Measurements from ENCODE around the gene CFAP58. TPM values are rescaled to one million over a fixed set of nuclear protein-coding genes. Genes with fewer than 3 reads are reported as not detected.
A peak's percentile ranks its signal among the peaks of the same experiment; 100 is the strongest.

Gene CFAP58
- total and polyA plus RNA-seq, 2 of the 13 experiments (the other 11 are each of a cell fraction or from before 2014, with no cell fraction given): 0.03 TPM; not detected in 1

DNA sequence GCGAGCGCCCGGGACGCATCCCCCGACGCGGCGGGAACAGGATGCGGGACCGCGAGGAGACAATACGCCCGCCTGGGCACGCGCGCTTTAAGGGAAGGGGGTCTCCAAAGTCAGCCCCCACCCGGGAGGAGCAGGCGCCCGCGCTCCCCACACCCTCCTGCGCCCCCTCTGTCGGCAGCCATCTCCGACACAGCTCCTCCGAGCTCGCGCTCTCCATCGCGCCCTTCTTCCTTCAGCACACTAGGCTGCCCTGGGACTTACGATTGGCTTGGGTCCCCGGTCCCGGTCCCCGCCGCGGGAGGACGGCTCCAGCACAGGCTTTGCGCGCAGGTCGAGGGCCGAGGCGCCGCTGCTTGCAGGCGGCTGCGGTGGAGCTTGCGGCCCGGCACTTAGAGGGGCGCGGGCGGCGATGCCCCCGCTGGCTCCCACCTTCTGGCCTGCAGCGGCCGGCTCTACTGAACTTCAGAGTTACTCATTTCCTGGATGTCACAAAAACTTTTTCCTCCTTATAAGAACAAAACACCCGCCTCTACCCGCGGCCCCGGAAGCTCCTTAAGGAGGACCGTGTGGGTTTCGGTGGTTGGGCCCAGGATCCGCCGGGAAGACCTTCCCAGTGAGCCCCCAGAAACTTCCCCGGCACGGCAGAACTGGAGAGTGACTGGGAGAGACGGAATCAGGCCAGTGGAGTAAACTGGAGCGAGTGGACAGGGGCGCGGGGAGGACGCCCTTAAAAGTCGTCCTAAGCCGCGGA lies 15.5 kb upstream of the CFAP58 start, which contains the start of gene ITPRIP (continued):
- TF ChIP-seq, protein P1, sequence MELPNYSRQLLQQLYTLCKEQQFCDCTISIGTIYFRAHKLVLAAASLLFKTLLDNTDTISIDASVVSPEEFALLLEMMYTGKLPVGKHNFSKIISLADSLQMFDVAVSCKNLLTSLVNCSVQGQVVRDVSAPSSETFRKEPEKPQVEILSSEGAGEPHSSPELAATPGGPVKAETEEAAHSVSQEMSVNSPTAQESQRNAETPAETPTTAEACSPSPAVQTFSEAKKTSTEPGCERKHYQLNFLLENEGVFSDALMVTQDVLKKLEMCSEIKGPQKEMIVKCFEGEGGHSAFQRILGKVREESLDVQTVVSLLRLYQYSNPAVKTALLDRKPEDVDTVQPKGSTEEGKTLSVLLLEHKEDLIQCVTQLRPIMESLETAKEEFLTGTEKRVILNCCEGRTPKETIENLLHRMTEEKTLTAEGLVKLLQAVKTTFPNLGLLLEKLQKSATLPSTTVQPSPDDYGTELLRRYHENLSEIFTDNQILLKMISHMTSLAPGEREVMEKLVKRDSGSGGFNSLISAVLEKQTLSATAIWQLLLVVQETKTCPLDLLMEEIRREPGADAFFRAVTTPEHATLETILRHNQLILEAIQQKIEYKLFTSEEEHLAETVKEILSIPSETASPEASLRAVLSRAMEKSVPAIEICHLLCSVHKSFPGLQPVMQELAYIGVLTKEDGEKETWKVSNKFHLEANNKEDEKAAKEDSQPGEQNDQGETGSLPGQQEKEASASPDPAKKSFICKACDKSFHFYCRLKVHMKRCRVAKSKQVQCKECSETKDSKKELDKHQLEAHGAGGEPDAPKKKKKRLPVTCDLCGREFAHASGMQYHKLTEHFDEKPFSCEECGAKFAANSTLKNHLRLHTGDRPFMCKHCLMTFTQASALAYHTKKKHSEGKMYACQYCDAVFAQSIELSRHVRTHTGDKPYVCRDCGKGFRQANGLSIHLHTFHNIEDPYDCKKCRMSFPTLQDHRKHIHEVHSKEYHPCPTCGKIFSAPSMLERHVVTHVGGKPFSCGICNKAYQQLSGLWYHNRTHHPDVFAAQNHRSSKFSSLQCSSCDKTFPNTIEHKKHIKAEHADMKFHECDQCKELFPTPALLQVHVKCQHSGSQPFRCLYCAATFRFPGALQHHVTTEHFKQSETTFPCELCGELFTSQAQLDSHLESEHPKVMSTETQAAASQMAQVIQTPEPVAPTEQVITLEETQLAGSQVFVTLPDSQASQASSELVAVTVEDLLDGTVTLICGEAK (IDR thresholded peaks at IDR 0.05): no peak
- TF ChIP-seq, protein P1 (CRISPR knock-in tag; IDR thresholded peaks at IDR 0.05): peak; percentile 44; the same call in 1 of the 2 replicates
- TF ChIP-seq SOX13 (IDR thresholded peaks at IDR 0.05) (no peak), SOX13 (CRISPR knock-in tag; conservative IDR thresholded peaks at IDR 0.05 in 1 of 2, IDR thresholded peaks at IDR 0.05 in 1 of 2) (0 out of 4 replicates have a peak, but pooled peaks of 1 of the 2 experiments have one; percentile 3), ZNF260 (CRISPR knock-in tag; IDR thresholded peaks at IDR 0.05; ENCODE audit: borderline replicate concordance, low read depth) (no peak), NFKB2 (CRISPR knock-in tag; IDR thresholded peaks at IDR 0.05; ENCODE audit: borderline replicate concordance) (peak; percentile 57), PAX8 (CRISPR knock-in tag; IDR thresholded peaks at IDR 0.05; ENCODE audit: borderline replicate concordance) (no peak), ZNF558 (CRISPR knock-in tag; IDR thresholded peaks at IDR 0.05; ENCODE audit: borderline replicate concordance) (peak; percentile 37; the same call in 1 of the 2 replicates), ZNF30 (CRISPR knock-in tag; IDR thresholded peaks at IDR 0.05) (no peak), SRSF1 (optimal IDR thresholded peaks at IDR 0.05; ENCODE audit: low read depth, low read length) (no peak)
- TF ChIP-seq, protein P2, sequence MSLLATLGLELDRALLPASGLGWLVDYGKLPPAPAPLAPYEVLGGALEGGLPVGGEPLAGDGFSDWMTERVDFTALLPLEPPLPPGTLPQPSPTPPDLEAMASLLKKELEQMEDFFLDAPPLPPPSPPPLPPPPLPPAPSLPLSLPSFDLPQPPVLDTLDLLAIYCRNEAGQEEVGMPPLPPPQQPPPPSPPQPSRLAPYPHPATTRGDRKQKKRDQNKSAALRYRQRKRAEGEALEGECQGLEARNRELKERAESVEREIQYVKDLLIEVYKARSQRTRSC (CRISPR knock-in tag; IDR thresholded peaks at IDR 0.05; ENCODE audit: low read depth): no peak
- TF ChIP-seq, protein P3, sequence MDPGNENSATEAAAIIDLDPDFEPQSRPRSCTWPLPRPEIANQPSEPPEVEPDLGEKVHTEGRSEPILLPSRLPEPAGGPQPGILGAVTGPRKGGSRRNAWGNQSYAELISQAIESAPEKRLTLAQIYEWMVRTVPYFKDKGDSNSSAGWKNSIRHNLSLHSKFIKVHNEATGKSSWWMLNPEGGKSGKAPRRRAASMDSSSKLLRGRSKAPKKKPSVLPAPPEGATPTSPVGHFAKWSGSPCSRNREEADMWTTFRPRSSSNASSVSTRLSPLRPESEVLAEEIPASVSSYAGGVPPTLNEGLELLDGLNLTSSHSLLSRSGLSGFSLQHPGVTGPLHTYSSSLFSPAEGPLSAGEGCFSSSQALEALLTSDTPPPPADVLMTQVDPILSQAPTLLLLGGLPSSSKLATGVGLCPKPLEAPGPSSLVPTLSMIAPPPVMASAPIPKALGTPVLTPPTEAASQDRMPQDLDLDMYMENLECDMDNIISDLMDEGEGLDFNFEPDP (CRISPR knock-in tag; conservative IDR thresholded peaks at IDR 0.05): no peak
- TF ChIP-seq, protein P4, sequence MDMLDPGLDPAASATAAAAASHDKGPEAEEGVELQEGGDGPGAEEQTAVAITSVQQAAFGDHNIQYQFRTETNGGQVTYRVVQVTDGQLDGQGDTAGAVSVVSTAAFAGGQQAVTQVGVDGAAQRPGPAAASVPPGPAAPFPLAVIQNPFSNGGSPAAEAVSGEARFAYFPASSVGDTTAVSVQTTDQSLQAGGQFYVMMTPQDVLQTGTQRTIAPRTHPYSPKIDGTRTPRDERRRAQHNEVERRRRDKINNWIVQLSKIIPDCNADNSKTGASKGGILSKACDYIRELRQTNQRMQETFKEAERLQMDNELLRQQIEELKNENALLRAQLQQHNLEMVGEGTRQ (IDR thresholded peaks at IDR 0.05; ENCODE audit: low read depth, low read length): no peak
- TF ChIP-seq, protein P4 (CRISPR knock-in tag; IDR thresholded peaks at IDR 0.05; ENCODE audit: borderline replicate concordance): 0 out of 2 replicates have a peak, but pooled peaks have one; percentile 10
